HG02970 (cell line): Measurements from ENCODE around the gene BCL2.

Source experiments
- ATAC-seq: cut with Tn5 transposase; IDR thresholded peaks from one replicate; pipeline ENCODE4 v1.9.1; 2021; ENCODE audit warnings: mild to moderate bottlenecking, moderate library complexity, moderate number of reproducible peaks; ENCODE audit not compliant: unreplicated experiment, low FRiP score

Gene BCL2

GRCh38 chr18:63131106-63131958 lies 188.2 kb downstream of the BCL2 start:
- no peak for ATAC-seq

- ATAC-seq: no peak
These were observed 189.4 kb downstream of the BCL2 start for GRCh38 chr18:63130176-63130575.

GRCh38 chr18:63128237-63128974 lies 191.2 kb downstream of the BCL2 start:
- no peak for ATAC-seq

- ATAC-seq: no peak
These were observed 193.2 kb downstream of the BCL2 start for GRCh38 chr18:63126134-63127069.

- ATAC-seq: no peak
These were observed 198.9 kb downstream of the BCL2 start for GRCh38 chr18:63120620-63121019.

GRCh38 chr18:63119647-63120046 lies 199.9 kb downstream of the BCL2 start:
- no peak for ATAC-seq

- ATAC-seq: no peak
These were observed 205.5 kb downstream of the BCL2 start for GRCh38 chr18:63113899-63114565.

GRCh38 chr18:63112706-63113105 lies 206.9 kb downstream of the BCL2 start:
- ATAC-seq: no peak

- ATAC-seq: no peak
These were observed 207.7 kb downstream of the BCL2 start for GRCh38 chr18:63111671-63112402.

GRCh38 chr18:63109802-63110201 lies 209.8 kb downstream of the BCL2 start:
- ATAC-seq: no peak

- ATAC-seq: no peak
These were observed 210.5 kb downstream of the BCL2 start for GRCh38 chr18:63109022-63109421.

- no peak for ATAC-seq
These were observed 211.6 kb downstream of the BCL2 start for GRCh38 chr18:63107931-63108330.

GRCh38 chr18:63107171-63107845 lies 212.3 kb downstream of the BCL2 start:
- peak; percentile 17 for ATAC-seq

GRCh38 chr18:63106727-63107126 lies 212.8 kb downstream of the BCL2 start:
- ATAC-seq: peak; percentile 17

GRCh38 chr18:63105636-63106316 lies 213.8 kb downstream of the BCL2 start:
- ATAC-seq: peak; percentile 55

GRCh38 chr18:63104868-63105267 lies 214.7 kb downstream of the BCL2 start:
- no peak for ATAC-seq

- ATAC-seq: no peak
These were observed 216.4 kb downstream of the BCL2 start for GRCh38 chr18:63102941-63103744.
